H1 (cell line): ENCODE results near the gene RASSF3.
"Not testable (repeated sequence)": the region's sequence is repeated elsewhere in the genome, so short reads cannot be mapped to it uniquely, and the experiment has no call there.

Experiments
- EP300 ChIP-seq, 2 experiments: IDR thresholded peaks; 1 replicate in 1 of 2; 2 replicates in 1 of 2; pipeline ENCODE4 v1.6.1; 2011 to 2012; ENCODE audit warnings: low read depth in 2 of 2, low read length in 2 of 2, mild to moderate bottlenecking in 2 of 2, borderline replicate concordance in 1 of 2, inconsistent platforms in 1 of 2, moderate library complexity in 1 of 2
- PHF8 ChIP-seq: fragments of 200-600 bp; sonication (generic); conservative IDR thresholded peaks from 2 replicates; pipeline ENCODE4 v1.7.1; 2012; ENCODE audit warnings: low read depth, mild to moderate bottlenecking, inconsistent platforms, low read length, moderate library complexity
- POLR2A ChIP-seq, 2 experiments: IDR thresholded peaks; 1 replicate in 1 of 2; 2 replicates in 1 of 2; pipeline ENCODE4 v1.6.1; 2011; ENCODE audit warnings: low read depth in 2 of 2, low read length in 2 of 2, mild to moderate bottlenecking in 2 of 2; ENCODE audit errors: control extremely low read depth in 1 of 2
- POLR2AphosphoS5 ChIP-seq: IDR thresholded peaks from 2 replicates; pipeline ENCODE4 v1.6.1; 2011; ENCODE audit warnings: low read depth, low read length
- ZNF274 ChIP-seq: IDR thresholded peaks from 2 replicates; pipeline ENCODE4 v1.7.0; 2012; ENCODE audit warnings: low read length, borderline replicate concordance; ENCODE audit errors: extremely low read depth
- TF ChIP-seq, protein P1 (sequence below), 3 experiments: IDR thresholded peaks; 1 replicate in 2 of 3; 2 replicates in 1 of 3; pipeline versions ENCODE4 v1.5.1 to v1.6.1; 2011; ENCODE audit warnings: low read length in 3 of 3, mild to moderate bottlenecking in 3 of 3, inconsistent platforms in 2 of 3, low read depth in 1 of 3, moderate library complexity in 1 of 3; ENCODE audit not compliant: insufficient read depth in 1 of 3; ENCODE audit errors: control extremely low read depth in 1 of 3

DNA sequence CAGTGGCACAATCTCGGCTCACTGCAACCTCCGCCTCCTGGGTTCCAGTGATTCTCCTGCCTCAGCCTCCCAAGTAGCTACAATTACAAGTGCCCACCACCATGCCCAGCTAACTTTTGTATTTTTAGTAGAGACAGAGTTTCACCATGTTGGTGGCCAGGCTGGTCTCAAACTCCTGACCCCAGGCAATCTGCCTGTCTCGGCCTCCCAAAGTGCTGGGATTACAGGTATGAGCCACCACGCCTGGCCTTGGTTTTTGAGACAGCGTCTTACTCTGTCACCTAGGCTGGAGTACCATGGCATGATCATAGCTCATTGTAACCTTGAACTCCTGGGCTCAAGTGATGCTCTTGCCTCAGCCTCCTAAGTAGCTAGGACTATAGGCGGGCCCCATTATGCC, 79.9 kb downstream of the RASSF3 start:
- TF ChIP-seq ZNF274; POLR2A (IDR thresholded peaks at IDR 0.05; ENCODE audit: control extremely low read depth in 1 of 2, low read depth in 2 of 2, low read length in 2 of 2); PHF8; POLR2AphosphoS5; EP300 (IDR thresholded peaks at IDR 0.05; ENCODE audit: borderline replicate concordance in 1 of 2, low read depth in 2 of 2, low read length in 2 of 2): not testable (repeated sequence)
- TF ChIP-seq, protein P1, sequence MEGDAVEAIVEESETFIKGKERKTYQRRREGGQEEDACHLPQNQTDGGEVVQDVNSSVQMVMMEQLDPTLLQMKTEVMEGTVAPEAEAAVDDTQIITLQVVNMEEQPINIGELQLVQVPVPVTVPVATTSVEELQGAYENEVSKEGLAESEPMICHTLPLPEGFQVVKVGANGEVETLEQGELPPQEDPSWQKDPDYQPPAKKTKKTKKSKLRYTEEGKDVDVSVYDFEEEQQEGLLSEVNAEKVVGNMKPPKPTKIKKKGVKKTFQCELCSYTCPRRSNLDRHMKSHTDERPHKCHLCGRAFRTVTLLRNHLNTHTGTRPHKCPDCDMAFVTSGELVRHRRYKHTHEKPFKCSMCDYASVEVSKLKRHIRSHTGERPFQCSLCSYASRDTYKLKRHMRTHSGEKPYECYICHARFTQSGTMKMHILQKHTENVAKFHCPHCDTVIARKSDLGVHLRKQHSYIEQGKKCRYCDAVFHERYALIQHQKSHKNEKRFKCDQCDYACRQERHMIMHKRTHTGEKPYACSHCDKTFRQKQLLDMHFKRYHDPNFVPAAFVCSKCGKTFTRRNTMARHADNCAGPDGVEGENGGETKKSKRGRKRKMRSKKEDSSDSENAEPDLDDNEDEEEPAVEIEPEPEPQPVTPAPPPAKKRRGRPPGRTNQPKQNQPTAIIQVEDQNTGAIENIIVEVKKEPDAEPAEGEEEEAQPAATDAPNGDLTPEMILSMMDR (IDR thresholded peaks at IDR 0.05; ENCODE audit: control extremely low read depth in 1 of 3, insufficient read depth in 1 of 3, low read depth in 1 of 3, low read length in 3 of 3), result not testable (repeated sequence)
